Large intestine (tissue), 3 donors: Measurements from ENCODE around the gene CRYAB. TPM values are rescaled to one million over a fixed set of nuclear protein-coding genes. Genes with fewer than 3 reads are reported as not detected.

ENCODE experiments used
- DNase-seq, 2 donors: peaks; one replicate each; pipeline versions ENCODE4 v3.0.0 to v3.0.0-alpha.2; 2013
- H3K27ac ChIP-seq: one replicate; pipeline ENCODE4 v1.5.1; 2013; ENCODE audit warnings: low read length
- H3K27me3 ChIP-seq: 2 replicates; pipeline ENCODE4 v1.6.1; 2013; ENCODE audit warnings: low read length; ENCODE audit not compliant: control insufficient read depth, insufficient read depth
- H3K36me3 ChIP-seq: 2 replicates; pipeline ENCODE4 v1.6.1; 2013; ENCODE audit warnings: low read length; ENCODE audit not compliant: control insufficient read depth, insufficient read depth
- H3K4me1 ChIP-seq: one replicate; pipeline ENCODE4 v1.6.1; 2013; ENCODE audit warnings: low read length; ENCODE audit not compliant: control insufficient read depth, insufficient read depth
- H3K4me3 ChIP-seq: one replicate; pipeline ENCODE4 v1.5.1; 2013; ENCODE audit warnings: low read length
- H3K9me3 ChIP-seq: one replicate; pipeline ENCODE4 v1.6.1; 2013; ENCODE audit warnings: mild to moderate bottlenecking, low read depth, low read length, moderate library complexity; ENCODE audit not compliant: control insufficient read depth
- WGBS: methylation state at CpG from one replicate; pipeline ENCODE4 v1.1.5; 2013; ENCODE audit warnings: low lambda C conversion rate; ENCODE audit not compliant: insufficient coverage; 5-methylcytosine and 5-hydroxymethylcytosine counted together
- polyA plus RNA-seq: library from polyadenylated mRNA; unstranded; fragments of 120-200 nt; gene quantifications from one replicate; pipeline ENCODE4 v1.2.1, GENCODE V29; 2013

Gene CRYAB
- polyA plus RNA-seq, 1 donor, result 31.9 TPM

GRCh38 chr11:111922803-111923202, 11.2 kb upstream of the CRYAB start:
- H3K4me3 ChIP-seq, result no peak overlapping the region
- H3K36me3 ChIP-seq, result peaks cover 6% of the 10 kb centered on the region
- no peak overlapping the region for H3K27ac ChIP-seq
- no CpG with 5 or more reads among the region's 2 CpGs for WGBS
- H3K4me1 ChIP-seq, result peaks cover 27% of the 10 kb centered on the region
- H3K27me3 ChIP-seq, result no peaks in the 10 kb centered on the region
- no peaks in the 10 kb centered on the region for H3K9me3 ChIP-seq
- DNase-seq, result no peak

GRCh38 chr11:111921541-111922230, 10.1 kb upstream of the CRYAB start:
- H3K4me3 ChIP-seq, result no peak overlapping the region
- H3K9me3 ChIP-seq, result no peaks in the 10 kb centered on the region
- no peaks in the 10 kb centered on the region for H3K27me3 ChIP-seq
- peaks cover 6% of the 10 kb centered on the region for H3K36me3 ChIP-seq
- DNase-seq, result no peak
- H3K27ac ChIP-seq, result no peak overlapping the region
- peaks cover 28% of the 10 kb centered on the region for H3K4me1 ChIP-seq
- no CpG with 5 or more reads among the region's 7 CpGs for WGBS

- no peak for DNase-seq
- Histone ChIP-seq H3K4me3 (no peak overlapping the region), H3K9me3 (no peaks in the 10 kb centered on the region), H3K36me3 (peaks cover 3% of the 10 kb centered on the region), H3K27me3 (no peaks in the 10 kb centered on the region), H3K27ac (no peak overlapping the region), H3K4me1 (peaks cover 21% of the 10 kb centered on the region)
- no CpG with 5 or more reads among the region's 2 CpGs for WGBS
Measured at GRCh38 chr11:111920908-111921307, 9.3 kb upstream of the CRYAB start.

- Histone ChIP-seq H3K9me3 (no peaks in the 10 kb centered on the region), H3K27me3 (peaks cover 1% of the 10 kb centered on the region), H3K4me1 (peaks cover 20% of the 10 kb centered on the region), H3K27ac (peak within 1 kb of the TSS; percentile 82), H3K4me3 (peak within 1 kb of the TSS; percentile 33), H3K36me3 (no peaks in the 10 kb centered on the region)
- 19% methylated on average over 3 of the region's 19 CpGs for WGBS
- DNase-seq, result peak; percentile 89 to 96
Measured at GRCh38 chr11:111918390-111919256, 7.1 kb upstream of the CRYAB start, which contains the start of gene C11orf52. C11orf52 (plus strand) TSS chr11:111918913; CDS start chr11:111918973, 60 bp downstream.

- H3K36me3 ChIP-seq, result no peaks in the 10 kb centered on the region
- H3K27ac ChIP-seq, result peak overlapping the region; percentile 82
- peaks cover 8% of the 10 kb centered on the region for H3K27me3 ChIP-seq
- DNase-seq, result peak in 1 of 2 donors; percentile 28
- H3K4me3 ChIP-seq, result no peak overlapping the region
- no peaks in the 10 kb centered on the region for H3K9me3 ChIP-seq
- peaks cover 20% of the 10 kb centered on the region for H3K4me1 ChIP-seq
- WGBS, result 80% methylated on average over 1 of the region's 3 CpGs
Measured at GRCh38 chr11:111917788-111918187, 6.2 kb upstream of the CRYAB start.

- no CpG with 5 or more reads among the region's 2 CpGs for WGBS
- H3K27me3 ChIP-seq, result peaks cover 8% of the 10 kb centered on the region
- H3K4me1 ChIP-seq, result peaks cover 21% of the 10 kb centered on the region
- DNase-seq, result no peak
- no peak overlapping the region for H3K4me3 ChIP-seq
- no peaks in the 10 kb centered on the region for H3K36me3 ChIP-seq
- H3K9me3 ChIP-seq, result no peaks in the 10 kb centered on the region
- peak overlapping the region; percentile 82 for H3K27ac ChIP-seq
Measured at GRCh38 chr11:111917312-111917711, 5.7 kb upstream of the CRYAB start.

GRCh38 chr11:111916768-111917167, 5.2 kb upstream of the CRYAB start:
- DNase-seq, result no peak
- Histone ChIP-seq H3K27ac (no peak overlapping the region), H3K4me1 (peaks cover 26% of the 10 kb centered on the region), H3K27me3 (peaks cover 14% of the 10 kb centered on the region), H3K36me3 (no peaks in the 10 kb centered on the region), H3K4me3 (no peak overlapping the region), H3K9me3 (no peaks in the 10 kb centered on the region)
- no CpG with 5 or more reads among the region's 1 CpG for WGBS

- DNase-seq, result peak in 1 of 2 donors; percentile 52
- no peak overlapping the region for H3K4me3 ChIP-seq
- peaks cover 29% of the 10 kb centered on the region for H3K4me1 ChIP-seq
- H3K9me3 ChIP-seq, result no peaks in the 10 kb centered on the region
- no CpG with 5 or more reads among the region's 4 CpGs for WGBS
- no peak overlapping the region for H3K27ac ChIP-seq
- peaks cover 14% of the 10 kb centered on the region for H3K27me3 ChIP-seq
- no peaks in the 10 kb centered on the region for H3K36me3 ChIP-seq
Measured at GRCh38 chr11:111913997-111914396, 2.4 kb upstream of the CRYAB start.

GRCh38 chr11:111913031-111913861, 1.7 kb upstream of the CRYAB start:
- Histone ChIP-seq H3K4me1 (peaks cover 25% of the 10 kb centered on the region), H3K4me3 (peak overlapping the region; percentile 29), H3K27ac (peak overlapping the region; percentile 16), H3K27me3 (peaks cover 14% of the 10 kb centered on the region), H3K36me3 (no peaks in the 10 kb centered on the region), H3K9me3 (no peaks in the 10 kb centered on the region)
- no peak for DNase-seq
- 30% methylated on average over 4 of the region's 24 CpGs for WGBS

- H3K27ac ChIP-seq, result peak within 1 kb of the TSS; percentile 65
- peak within 1 kb of the TSS; percentile 29 for H3K4me3 ChIP-seq
- no peaks in the 10 kb centered on the region for H3K9me3 ChIP-seq
- no CpG with 5 or more reads among the region's 26 CpGs for WGBS
- peaks cover 18% of the 10 kb centered on the region for H3K4me1 ChIP-seq
- DNase-seq, result no peak
- H3K36me3 ChIP-seq, result no peaks in the 10 kb centered on the region
- H3K27me3 ChIP-seq, result peaks cover 14% of the 10 kb centered on the region
Measured at GRCh38 chr11:111912535-111912934, 965 bp upstream of the CRYAB start, which contains the start of gene HSPB2. HSPB2 (plus strand) TSS chr11:111912734; CDS start chr11:111912830, 96 bp downstream.
